Measurements from ENCODE around the gene SLC10A7.

- TF ChIP-seq MAFF (IDR thresholded peaks at IDR 0.05; ENCODE audit: low read depth, low read length) (no peak), ATF3 (CRISPR knock-in tag; IDR thresholded peaks at IDR 0.05) (no peak), ZNF597 (CRISPR knock-in tag; IDR thresholded peaks at IDR 0.05) (no peak), POLR2AphosphoS5 (IDR thresholded peaks at IDR 0.05; ENCODE audit: low read depth, low read length) (no peak), MZF1 (CRISPR knock-in tag; IDR thresholded peaks at IDR 0.05; ENCODE audit: borderline replicate concordance) (no peak), NR3C1 (CRISPR knock-in tag; IDR thresholded peaks at IDR 0.05) (no peak)
These were observed 310.3 kb downstream of the SLC10A7 start for GRCh38 chr4:146211440-146211839.

Data from HepG2 (cell line).